Measurements from ENCODE around the gene OOSP3. TPM values are rescaled to one million over a fixed set of nuclear protein-coding genes. Genes with fewer than 3 reads are reported as not detected.

The OOSP3 gene
- not detected for polyA plus RNA-seq (2012; ENCODE audit: insufficient read depth, insufficient read length, low read depth)

GRCh38 chr11:59878575-59878974 lies at the start of gene OOSP3:
TSS of gene OOSP3 (plus strand) at chr11:59878782. CDS start at chr11:59878809, 27 bp downstream.
- TF ChIP-seq CTCF (IDR thresholded peaks at IDR 0.05; ENCODE audit: low read depth, low read length) = no peak
- Histone ChIP-seq H3K36me3 (no peaks in the 10 kb centered on the region), H3K4me3 (ENCODE audit: low read depth, low read length) (no peak within 1 kb of the TSS), H3K9me3 (no peaks in the 10 kb centered on the region), H3K4me1 (no peaks in the 10 kb centered on the region), H3K27me3 (no peaks in the 10 kb centered on the region)
- DNase-seq = no peak

- TF ChIP-seq CTCF (IDR thresholded peaks at IDR 0.05; ENCODE audit: low read depth, low read length) = no peak
- no peaks in the 10 kb centered on the region for H3K27me3 ChIP-seq
- H3K36me3 ChIP-seq = no peaks in the 10 kb centered on the region
- H3K4me3 ChIP-seq (ENCODE audit: low read depth, low read length) = no peak overlapping the region
- no peak for DNase-seq
- H3K4me1 ChIP-seq = no peaks in the 10 kb centered on the region
- H3K9me3 ChIP-seq = no peaks in the 10 kb centered on the region
Observed at GRCh38 chr11:59829358-59829757, 49.2 kb upstream of the OOSP3 start.

- no peak for DNase-seq
- H3K4me1 ChIP-seq = no peaks in the 10 kb centered on the region
- H3K9me3 ChIP-seq = no peaks in the 10 kb centered on the region
- H3K36me3 ChIP-seq = no peaks in the 10 kb centered on the region
- H3K4me3 ChIP-seq (ENCODE audit: low read depth, low read length) = no peak overlapping the region
- H3K27me3 ChIP-seq = no peaks in the 10 kb centered on the region
- TF ChIP-seq CTCF (IDR thresholded peaks at IDR 0.05; ENCODE audit: low read depth, low read length) = no peak
Observed at GRCh38 chr11:59833602-59834001, 45.0 kb upstream of the OOSP3 start.

- no peak for DNase-seq
- Histone ChIP-seq H3K36me3 (no peaks in the 10 kb centered on the region), H3K4me1 (no peaks in the 10 kb centered on the region), H3K27me3 (no peaks in the 10 kb centered on the region), H3K4me3 (ENCODE audit: low read depth, low read length) (no peak overlapping the region), H3K9me3 (no peaks in the 10 kb centered on the region)
- TF ChIP-seq CTCF (IDR thresholded peaks at IDR 0.05; ENCODE audit: low read depth, low read length) = no peak
Observed at GRCh38 chr11:59839615-59840014, 39.0 kb upstream of the OOSP3 start.

- no peak for TF ChIP-seq CTCF (IDR thresholded peaks at IDR 0.05; ENCODE audit: low read depth, low read length)
- Histone ChIP-seq H3K4me3 (ENCODE audit: low read depth, low read length) (no peak overlapping the region), H3K36me3 (no peaks in the 10 kb centered on the region), H3K9me3 (no peaks in the 10 kb centered on the region), H3K27me3 (no peaks in the 10 kb centered on the region), H3K4me1 (no peaks in the 10 kb centered on the region)
- no peak for DNase-seq
Observed at GRCh38 chr11:59841514-59841913, 37.1 kb upstream of the OOSP3 start.

GRCh38 chr11:59842316-59842715 lies 36.3 kb upstream of the OOSP3 start:
- no peaks in the 10 kb centered on the region for H3K9me3 ChIP-seq
- H3K4me3 ChIP-seq (ENCODE audit: low read depth, low read length) = no peak overlapping the region
- no peaks in the 10 kb centered on the region for H3K27me3 ChIP-seq
- no peak for DNase-seq
- no peaks in the 10 kb centered on the region for H3K4me1 ChIP-seq
- H3K36me3 ChIP-seq = no peaks in the 10 kb centered on the region
- no peak for TF ChIP-seq CTCF (IDR thresholded peaks at IDR 0.05; ENCODE audit: low read depth, low read length)

Measured in BE2C (cell line).